HepG2 (cell line): ENCODE results near the gene COMT. TPM values are rescaled to one million over a fixed set of nuclear protein-coding genes. Genes with fewer than 3 reads are reported as not detected.

Experiments used
- ATAC-seq: fragments of 200-7000 bp; cut with Tn5 transposase; 3 replicates; pipeline ENCODE4 v1.9.1; 2020; ENCODE audit warnings: mild to moderate bottlenecking, moderate library complexity
- Bru-seq: library from RNA; stranded (reverse); fragments of 400-500 nt; gene quantifications from one replicate; lab custom pipeline; 2021; lab: Mats Ljungman, UMichigan
- BruChase-seq, 2 experiments: library from RNA; stranded (reverse); fragments of 400-500 nt; gene quantifications; one replicate each; lab custom pipeline; 2021; lab: Mats Ljungman, UMichigan
- BruUV-seq: library from RNA; stranded (reverse); fragments of 400-500 nt; replicated peaks from 2 replicates; lab custom pipeline; 2021; lab: Mats Ljungman, UMichigan
- CTCF ChIA-PET: fragments of 300-600 bp; formaldehyde crosslinking; extraction: SDS; loops from one replicate; lab custom pipeline; 2021; ENCODE audit warnings: low total read pairs, inconsistent platforms, low intra/inter-chr PET ratio; lab: Yijun Ruan, JAX
- POLR2A ChIA-PET: fragments of 350-600 bp; sonication (Branson Sonifier 250); formaldehyde crosslinking; loops from one replicate; lab custom pipeline; 2020; ENCODE audit warnings: antibody characterized with exemption, inconsistent platforms; lab: Yijun Ruan, JAX
- DNase-seq: peaks from one replicate; pipeline ENCODE4 v3.0.0-alpha.2; 2015; ENCODE audit warnings: low spot score
- FAIRE-seq: peaks from 3 replicates; lab custom pipeline; 2011; peaks lifted over from hg19 to GRCh38; lab: Jason Lieb, UNC
- H2AFZ ChIP-seq: one replicate; pipeline ENCODE4 v1.6.1; 2011; ENCODE audit warnings: low read length, inconsistent platforms
- H3K27ac ChIP-seq: fragments of 300-600 bp; 3 replicates; pipeline ENCODE4 v1.8.0; 2011; ENCODE audit warnings: mixed run types, mild to moderate bottlenecking, mixed read lengths, low read length, inconsistent platforms; ENCODE audit not compliant: insufficient read depth; ENCODE audit errors: extremely low read length
- H3K27me3 ChIP-seq, 2 experiments: fragments of 200-600 bp in 1 of 2; 2 replicates in 1 of 2; 3 replicates in 1 of 2; pipeline versions ENCODE4 v1.6.0 to v1.8.0; 2011; ENCODE audit warnings: low read length in 2 of 2, mild to moderate bottlenecking in 2 of 2, moderate library complexity in 2 of 2, inconsistent platforms in 1 of 2; ENCODE audit not compliant: insufficient read depth in 2 of 2, control insufficient read depth in 1 of 2
- H3K36me3 ChIP-seq, 2 experiments: fragments of 200-600 bp in 1 of 2; replicated peaks in 1 of 2; 2 replicates in 1 of 2; 3 replicates in 1 of 2; pipeline versions ENCODE4 v1.5.1 to v1.8.0; 2011; ENCODE audit warnings: low read length in 2 of 2, inconsistent platforms in 1 of 2; ENCODE audit not compliant: insufficient read depth in 2 of 2, control insufficient read depth in 1 of 2
- H3K4me1 ChIP-seq: 2 replicates; pipeline ENCODE4 v1.5.1; 2012; ENCODE audit warnings: low read length, inconsistent platforms; ENCODE audit not compliant: insufficient read depth
- H3K4me2 ChIP-seq: 2 replicates; pipeline ENCODE4 v1.6.0; 2011; ENCODE audit warnings: low read depth, low read length, inconsistent platforms
- H3K4me3 ChIP-seq, 3 experiments: fragments of 200-600 bp in 1 of 3; sonication (generic), shearing (Covaris generic) in 1 of 3; replicated peaks in 1 of 3; 2 replicates each; pipeline ENCODE4 v1.5.1; 2011 to 2016; ENCODE audit warnings: low read length in 3 of 3, inconsistent platforms in 2 of 3, low read depth in 2 of 3, mild to moderate bottlenecking in 2 of 3, control low read depth in 1 of 3, mixed read lengths in 1 of 3; ENCODE audit not compliant: insufficient read depth in 1 of 3
- H3K79me2 ChIP-seq: one replicate; pipeline ENCODE4 v1.6.1; 2011; ENCODE audit warnings: low read length, inconsistent platforms; ENCODE audit not compliant: insufficient read depth
- H3K9ac ChIP-seq: 2 replicates; pipeline ENCODE4 v1.6.0; 2011; ENCODE audit warnings: mild to moderate bottlenecking, low read depth, low read length, inconsistent platforms; ENCODE audit not compliant: insufficient read depth
- H3K9me3 ChIP-seq: 2 replicates; pipeline ENCODE4 v1.5.1; 2012; ENCODE audit warnings: mild to moderate bottlenecking, low read length
- H4K20me1 ChIP-seq: 2 replicates; pipeline ENCODE4 v1.6.0; 2011; ENCODE audit warnings: inconsistent platforms, mild to moderate bottlenecking, low read length, moderate library complexity; ENCODE audit not compliant: insufficient read depth
- GABPB1 ChIP-seq: IDR thresholded peaks from 2 replicates; pipeline ENCODE4 v1.6.1; 2016; ENCODE audit warnings: mild to moderate bottlenecking, missing genetic modification reagents, moderate library complexity, missing compliant biosample characterization
- HNRNPLL ChIP-seq: fragments of 200-400 bp; formaldehyde crosslinking; IDR thresholded peaks from 2 replicates; pipeline ENCODE4 v1.6.1; 2017; ENCODE audit warnings: mild to moderate bottlenecking, low read depth, low read length; ENCODE audit not compliant: poor library complexity, severe bottlenecking
- NPAS2 ChIP-seq: sonication (generic); formaldehyde crosslinking; IDR thresholded peaks from 2 replicates; pipeline ENCODE4 v1.8.0; 2022; ENCODE audit warnings: mild to moderate bottlenecking, missing genetic modification reagents, borderline replicate concordance
- PHF20 ChIP-seq: sonication (generic); formaldehyde crosslinking; IDR thresholded peaks from 2 replicates; pipeline ENCODE4 v1.5.0; 2020; ENCODE audit warnings: mild to moderate bottlenecking, missing genetic modification reagents
- RBAK ChIP-seq: sonication (generic); formaldehyde crosslinking; IDR thresholded peaks from 2 replicates; pipeline ENCODE4 v1.5.1; 2020; ENCODE audit warnings: mild to moderate bottlenecking, missing genetic modification reagents
- SNAI1 ChIP-seq: sonication (generic); formaldehyde crosslinking; IDR thresholded peaks from 2 replicates; pipeline ENCODE4 v1.5.0; 2020; ENCODE audit warnings: mild to moderate bottlenecking, missing genetic modification reagents, borderline replicate concordance
- XBP1 ChIP-seq: sonication (generic); formaldehyde crosslinking; IDR thresholded peaks from 2 replicates; pipeline ENCODE4 v1.5.0; 2020; ENCODE audit warnings: missing genetic modification reagents
- ZBTB7B ChIP-seq: sonication (generic); formaldehyde crosslinking; IDR thresholded peaks from 2 replicates; pipeline ENCODE4 v1.4.0; 2020; ENCODE audit warnings: missing genetic modification reagents
- ZNF24 ChIP-seq: fragments of 450-650 bp; IDR thresholded peaks from 2 replicates; pipeline ENCODE4 v1.6.1; 2017; ENCODE audit warnings: antibody characterized with exemption, mild to moderate bottlenecking
- ZNF274 ChIP-seq: sonication (generic); formaldehyde crosslinking; IDR thresholded peaks from 2 replicates; pipeline ENCODE4 v1.5.1; 2020; ENCODE audit warnings: mild to moderate bottlenecking, missing genetic modification reagents
- WGBS: methylation state at CpG from one replicate; pipeline ENCODE4 v1.1.6; 2017; ENCODE audit warnings: low lambda C conversion rate; 5-methylcytosine and 5-hydroxymethylcytosine counted together
- in situ Hi-C: cut with HindIII; loops from 2 replicates; pipeline ENCODE4 v1.10.0; 2017; ENCODE audit warnings: low pct_unique_long_range_greater_than_20kb; ENCODE audit not compliant: extremely low pct_ligation_motif_present
- intact Hi-C: fragments of 100-400 bp; cut with micrococcal nuclease; formaldehyde crosslinking; loops from one replicate; pipeline ENCODE4 v1.10.0; 2022; ENCODE audit not compliant: unreplicated experiment
- long read RNA-seq, 2 experiments: library from RNA in 1 of 2; library from polyadenylated mRNA in 1 of 2; stranded (forward) in 1 of 2; unstranded in 1 of 2; transcript quantifications; one replicate each; pipeline ENCODE4 v2.0.0, GENCODE V29; 2019 to 2022
- polyA minus RNA-seq, 3 experiments: library from RNA; depleted of rRNA, polyadenylated mRNA; stranded (reverse); fragments of >200 nt; gene quantifications; 2 replicates each; pipeline ENCODE4 v1.2.3, GENCODE V29; 2011; ENCODE audit warnings: low replicate concordance in 1 of 3
- polyA plus RNA-seq, 8 experiments: library from polyadenylated mRNA; depleted of rRNA in 3 of 8; stranded (reverse) in 7 of 8; unstranded in 1 of 8; fragments of >200 nt; fragmentation: Illumina TruSeq in 4 of 8; extraction: Trizol in 4 of 8; gene quantifications; 2 replicates each; pipeline versions ENCODE4 v1.2.1 to v1.2.3, GENCODE V29; 2011 to 2016; ENCODE audit warnings: low read depth in 4 of 8, missing spikeins in 1 of 8, mixed read lengths in 1 of 8; ENCODE audit not compliant: insufficient read depth in 1 of 8
- total RNA-seq, 5 experiments: library from RNA; depleted of rRNA; stranded (reverse); fragments of >200 nt; fragmentation: Illumina TruSeq; extraction: Trizol; gene quantifications; 2 replicates each; pipeline ENCODE4 v1.2.3, GENCODE V29; 2016; ENCODE audit warnings: low read depth in 1 of 5
- TF ChIP-seq, protein P1 (sequence below): sonication (generic); formaldehyde crosslinking; IDR thresholded peaks from 2 replicates; pipeline ENCODE4 v1.8.0; 2022; ENCODE audit warnings: mild to moderate bottlenecking, missing genetic modification reagents
- TF ChIP-seq, protein P2 (sequence below): IDR thresholded peaks from 2 replicates; pipeline ENCODE4 v1.6.1; 2016; ENCODE audit warnings: missing genetic modification reagents, missing compliant biosample characterization
- TF ChIP-seq, protein P3 (sequence below): sonication (generic); formaldehyde crosslinking; IDR thresholded peaks from 2 replicates; pipeline ENCODE4 v1.4.0; 2020; ENCODE audit warnings: mild to moderate bottlenecking, missing genetic modification reagents, borderline replicate concordance

The COMT gene
- total RNA-seq (2016; rRNA removed; fragmentation: Illumina TruSeq; extraction: Trizol) (144 and 162 TPM in 2 replicates), polyA plus RNA-seq (2011; rRNA removed) (156 and 194 TPM in 2 replicates), polyA minus RNA-seq (2011; rRNA and poly(A)+ RNA removed; ENCODE audit: low replicate concordance) (32.2 and 191 TPM in 2 replicates), Bru-seq, nascent RNA (percentile 72 among the genes with signal in this experiment), BruChase-seq, experiment 1, labeled RNA remaining after a 6-hour chase (percentile 69 among the genes with signal in this experiment), BruChase-seq, experiment 2, labeled RNA remaining after a 2-hour chase (percentile 67 among the genes with signal in this experiment)
- total RNA-seq (2016; cell fraction: cytosol; rRNA removed; fragmentation: Illumina TruSeq; extraction: Trizol; ENCODE audit: low read depth) = 44.0 and 61.5 TPM in 2 replicates
- 127 and 167 TPM in 2 replicates for total RNA-seq (2016; cell fraction: insoluble cytoplasmic fraction; rRNA removed; fragmentation: Illumina TruSeq; extraction: Trizol)
- total RNA-seq (2016; cell fraction: membrane; rRNA removed; fragmentation: Illumina TruSeq; extraction: Trizol) = 60.4 and 90.3 TPM in 2 replicates
- total RNA-seq (2016; cell fraction: nucleus; rRNA removed; fragmentation: Illumina TruSeq; extraction: Trizol) = 92.2 and 95.4 TPM in 2 replicates
- polyA plus RNA-seq (2011; cell fraction: cytosol; rRNA removed) = 185 and 260 TPM in 2 replicates
- polyA plus RNA-seq (2011; cell fraction: nucleus; rRNA removed) = 192 TPM in 2 replicates
- 90.6 and 123 TPM in 2 replicates for polyA plus RNA-seq (2012)
- polyA plus RNA-seq (2016; cell fraction: cytosol; fragmentation: Illumina TruSeq; extraction: Trizol; ENCODE audit: low read depth) = 59.9 and 87.6 TPM in 2 replicates
- polyA plus RNA-seq (2016; cell fraction: insoluble cytoplasmic fraction; fragmentation: Illumina TruSeq; extraction: Trizol; ENCODE audit: low read depth) = 139 and 159 TPM in 2 replicates
- polyA plus RNA-seq (2016; cell fraction: membrane; fragmentation: Illumina TruSeq; extraction: Trizol; ENCODE audit: low read depth) = 62.3 and 85.6 TPM in 2 replicates
- 155 and 158 TPM in 2 replicates for polyA plus RNA-seq (2016; cell fraction: nucleus; fragmentation: Illumina TruSeq; extraction: Trizol; ENCODE audit: insufficient read depth, low read depth)
- 76.6 and 84.9 TPM in 2 replicates for polyA minus RNA-seq (2011; cell fraction: cytosol; rRNA and poly(A)+ RNA removed)
- 33.6 and 36.1 TPM in 2 replicates for polyA minus RNA-seq (2011; cell fraction: nucleus; rRNA and poly(A)+ RNA removed)
- long read RNA-seq, experiment 1, transcript COMT-205 (6 exons, 1,339 nt) = minor isoform, 6 of 429 reads
- long read RNA-seq, experiment 1, transcript COMT-209 (4 exons, 1,035 nt) = major isoform, 194 of 429 reads
- long read RNA-seq, experiment 1, transcript COMT-202 (6 exons, 2,437 nt) = minor isoform, 163 of 429 reads
- long read RNA-seq, experiment 1, partial matches to known transcripts = 49 of 429 reads
- long read RNA-seq, experiment 1, other reads (novel, unspliced or antisense) = 15 of 429 reads
- long read RNA-seq, experiment 2, transcript COMT-202 (6 exons, 2,437 nt) = major isoform, 185 of 428 reads
- long read RNA-seq, experiment 2, transcript COMT-209 (4 exons, 1,035 nt) = minor isoform, 61 of 428 reads
- long read RNA-seq, experiment 2, partial matches to known transcripts = 148 of 428 reads
- long read RNA-seq, experiment 2, other reads (novel, unspliced or antisense) = 32 of 428 reads

DNA sequence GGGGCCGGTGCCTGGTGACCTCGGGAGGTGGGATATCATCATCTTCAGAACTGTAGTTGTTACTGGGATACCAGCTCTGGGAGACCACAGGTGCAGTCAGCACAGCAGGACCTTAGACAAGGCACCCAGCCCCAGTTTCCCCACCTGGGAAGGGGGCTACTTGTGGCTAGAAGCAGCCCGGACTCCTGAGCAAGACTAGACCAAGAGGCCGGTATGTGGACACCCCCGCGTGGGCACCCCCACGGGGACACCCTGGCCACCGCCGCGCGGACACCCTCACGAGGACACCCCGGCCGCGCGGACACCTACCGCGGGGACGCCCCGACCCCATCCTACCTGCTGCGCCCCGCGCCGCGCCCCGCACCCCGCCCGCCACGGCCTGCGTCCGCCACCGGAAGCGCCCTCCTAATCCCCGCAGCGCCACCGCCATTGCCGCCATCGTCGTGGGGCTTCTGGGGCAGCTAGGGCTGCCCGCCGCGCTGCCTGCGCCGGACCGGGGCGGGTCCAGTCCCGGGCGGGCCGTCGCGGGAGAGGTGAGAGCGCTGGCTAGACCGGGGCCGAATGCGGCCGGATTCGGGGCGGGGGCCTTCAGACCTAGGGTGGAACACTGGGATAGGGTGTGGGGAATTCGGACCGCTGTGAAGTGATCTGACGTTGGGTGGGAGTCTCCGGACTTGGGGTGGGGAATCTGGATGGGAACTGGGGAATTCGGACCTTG, at the start of gene COMT, which contains the start of gene TXNRD2:
Gene COMT, plus strand, starts transcription at position 408 of the 718 bp plus-strand sequence. CDS start 20,755 bp downstream, outside the sequence.
Gene TXNRD2, minus strand, starts transcription at position 454 of the 718 bp plus-strand sequence. Its CDS starts 15 bp downstream, at position 439.
- FAIRE-seq = no peak
- H4K20me1 ChIP-seq = no peaks in the 10 kb centered on the region
- H3K27ac ChIP-seq = peak within 1 kb of the TSS; percentile 93
- H3K4me1 ChIP-seq = peaks cover 79% of the 10 kb centered on the region
- H3K36me3 ChIP-seq = no peaks in the 10 kb centered on the region; a peak in 1 of 5 replicates
- CTCF ChIA-PET = no interaction called here
- POLR2A ChIA-PET = interaction anchor here (0.7 to 3.5 kb wide), 9 partner anchors 9 to 211 kb away, joined by 3 to 56 read pairs (median 8); partner anchors contain the start of genes GNB1L and RTL10
- H3K79me2 ChIP-seq = peaks cover 50% of the 10 kb centered on the region
- in situ Hi-C loops = no loop called here
- no peaks in the 10 kb centered on the region; a peak in 1 of 5 replicates for H3K27me3 ChIP-seq
- peak; percentile 87 for ATAC-seq
- no peaks in the 10 kb centered on the region for H3K9me3 ChIP-seq
- intact Hi-C loops = no loop called here
- under 1% methylated on average over 28 of the region's 63 CpGs for WGBS
- H2AFZ ChIP-seq = no peak within 1 kb of the TSS
- peak within 1 kb of the TSS; percentile 96 for H3K9ac ChIP-seq
- DNase-seq = no peak
- H3K4me3 ChIP-seq = peak within 1 kb of the TSS; percentile 68 to 92 (median 89)
- peak within 1 kb of the TSS; percentile 99 for H3K4me2 ChIP-seq
- no TSS peak for BruUV-seq
- TF ChIP-seq GABPB1 (CRISPR knock-in tag) (peak; percentile 90), ZNF24 (no peak), PHF20 (CRISPR knock-in tag) (peak; percentile 63), SNAI1 (0 out of 2 replicates have a peak, but pooled peaks have one; percentile 20), HNRNPLL (peak; percentile 71), NPAS2 (CRISPR knock-in tag) (no peak), ZNF274 (CRISPR knock-in tag) (peak; percentile 33; the same call in 1 of the 2 replicates), XBP1 (no peak), ZBTB7B (peak; percentile 35; the same call in 1 of the 2 replicates), RBAK (CRISPR knock-in tag) (no peak)
- TF ChIP-seq, protein P1, sequence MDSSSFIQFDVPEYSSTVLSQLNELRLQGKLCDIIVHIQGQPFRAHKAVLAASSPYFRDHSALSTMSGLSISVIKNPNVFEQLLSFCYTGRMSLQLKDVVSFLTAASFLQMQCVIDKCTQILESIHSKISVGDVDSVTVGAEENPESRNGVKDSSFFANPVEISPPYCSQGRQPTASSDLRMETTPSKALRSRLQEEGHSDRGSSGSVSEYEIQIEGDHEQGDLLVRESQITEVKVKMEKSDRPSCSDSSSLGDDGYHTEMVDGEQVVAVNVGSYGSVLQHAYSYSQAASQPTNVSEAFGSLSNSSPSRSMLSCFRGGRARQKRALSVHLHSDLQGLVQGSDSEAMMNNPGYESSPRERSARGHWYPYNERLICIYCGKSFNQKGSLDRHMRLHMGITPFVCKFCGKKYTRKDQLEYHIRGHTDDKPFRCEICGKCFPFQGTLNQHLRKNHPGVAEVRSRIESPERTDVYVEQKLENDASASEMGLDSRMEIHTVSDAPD = 0 out of 2 replicates have a peak, but pooled peaks have one; percentile 27
- TF ChIP-seq, protein P2, sequence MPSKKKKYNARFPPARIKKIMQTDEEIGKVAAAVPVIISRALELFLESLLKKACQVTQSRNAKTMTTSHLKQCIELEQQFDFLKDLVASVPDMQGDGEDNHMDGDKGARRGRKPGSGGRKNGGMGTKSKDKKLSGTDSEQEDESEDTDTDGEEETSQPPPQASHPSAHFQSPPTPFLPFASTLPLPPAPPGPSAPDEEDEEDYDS (CRISPR knock-in tag) = peak; percentile 35; the same call in 1 of the 2 replicates
- TF ChIP-seq, protein P3, sequence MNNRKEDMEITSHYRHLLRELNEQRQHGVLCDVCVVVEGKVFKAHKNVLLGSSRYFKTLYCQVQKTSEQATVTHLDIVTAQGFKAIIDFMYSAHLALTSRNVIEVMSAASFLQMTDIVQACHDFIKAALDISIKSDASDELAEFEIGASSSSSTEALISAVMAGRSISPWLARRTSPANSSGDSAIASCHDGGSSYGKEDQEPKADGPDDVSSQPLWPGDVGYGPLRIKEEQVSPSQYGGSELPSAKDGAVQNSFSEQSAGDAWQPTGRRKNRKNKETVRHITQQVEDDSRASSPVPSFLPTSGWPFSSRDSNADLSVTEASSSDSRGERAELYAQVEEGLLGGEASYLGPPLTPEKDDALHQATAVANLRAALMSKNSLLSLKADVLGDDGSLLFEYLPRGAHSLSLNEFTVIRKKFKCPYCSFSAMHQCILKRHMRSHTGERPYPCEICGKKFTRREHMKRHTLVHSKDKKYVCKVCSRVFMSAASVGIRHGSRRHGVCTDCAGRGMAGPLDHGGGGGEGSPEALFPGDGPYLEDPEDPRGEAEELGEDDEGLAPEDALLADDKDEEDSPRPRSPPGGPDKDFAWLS (CRISPR knock-in tag) = no peak
